Subcutaneous adipose tissue (tissue), 4 donors: ENCODE results near the gene LRMDA. TPM values are rescaled to one million over a fixed set of nuclear protein-coding genes. Genes with fewer than 3 reads are reported as not detected.

Experiments
- CTCF ChIP-seq: fragments of 450-650 bp; IDR thresholded peaks from one replicate; pipeline ENCODE4 v1.5.1; 2016; ENCODE audit warnings: low read depth, mild to moderate bottlenecking, control low read depth, antibody characterized with exemption, moderate library complexity
- total RNA-seq, 4 donors: library from RNA; depleted of rRNA; stranded (reverse); fragments of >200 nt; gene quantifications; one replicate each; pipeline ENCODE4 v1.1.0, GENCODE V29; 2016

LRMDA gene
- total RNA-seq, 4 donors from 2014 or later: 17.4 to 92.1 (median 22.8) TPM

GRCh38 chr10:76192151-76192550 is 760.7 kb downstream of the LRMDA start:
- no peak for TF ChIP-seq CTCF

- TF ChIP-seq CTCF: no peak
These were observed 761.4 kb downstream of the LRMDA start for GRCh38 chr10:76192694-76193320.

GRCh38 chr10:76195654-76196390 is 764.4 kb downstream of the LRMDA start:
- no peak for TF ChIP-seq CTCF

- no peak for TF ChIP-seq CTCF
These were observed 765.9 kb downstream of the LRMDA start for GRCh38 chr10:76197293-76197692.

GRCh38 chr10:76198287-76199035 is 767.0 kb downstream of the LRMDA start:
- TF ChIP-seq CTCF: no peak

- no peak for TF ChIP-seq CTCF
These were observed 770.5 kb downstream of the LRMDA start for GRCh38 chr10:76201962-76202361.

- TF ChIP-seq CTCF: no peak
These were observed 771.4 kb downstream of the LRMDA start for GRCh38 chr10:76202777-76203176.
